CD14-positive monocyte (primary cell): ENCODE data around the gene TMPRSS11A. TPM values are rescaled to one million over a fixed set of nuclear protein-coding genes. Genes with fewer than 3 reads are reported as not detected.
A peak's percentile ranks its signal among the peaks of the same experiment; 100 is the strongest.

Experiments used
- DNase-seq, 3 donors: peaks; one replicate each; pipeline ENCODE4 v3.0.0-alpha.2; 2011 to 2022
- H2AFZ ChIP-seq: 2 replicates; pipeline ENCODE4 v1.6.0; 2012; ENCODE audit warnings: mild to moderate bottlenecking, low read depth, low read length, inconsistent platforms; ENCODE audit not compliant: insufficient read depth, poor library complexity, severe bottlenecking
- H3K27ac ChIP-seq, 2 donors: 1 replicate in 1 of 2; 2 replicates in 1 of 2; pipeline ENCODE4 v1.5.1; 2012 to 2013; ENCODE audit warnings: low read length in 2 of 2, control low read depth in 1 of 2, inconsistent platforms in 1 of 2, low read depth in 1 of 2, mild to moderate bottlenecking in 1 of 2
- H3K27me3 ChIP-seq, 2 donors: one replicate each; pipeline versions ENCODE4 v1.6.0 to v1.6.1; 2011 to 2013; ENCODE audit warnings: low read length in 2 of 2; ENCODE audit not compliant: control insufficient read depth in 2 of 2, insufficient read depth in 2 of 2
- H3K36me3 ChIP-seq, 2 donors: replicated peaks in 1 of 2; 1 replicate in 1 of 2; 2 replicates in 1 of 2; pipeline versions ENCODE4 v1.5.1 to v1.6.1; 2012 to 2013; ENCODE audit warnings: low read length in 2 of 2, control low read depth in 1 of 2, inconsistent platforms in 1 of 2, mild to moderate bottlenecking in 1 of 2; ENCODE audit not compliant: insufficient read depth in 2 of 2, control insufficient read depth in 1 of 2
- H3K4me1 ChIP-seq, 2 donors: 1 replicate in 1 of 2; 2 replicates in 1 of 2; pipeline versions ENCODE4 v1.5.1 to v1.6.1; 2012 to 2013; ENCODE audit warnings: low read length in 2 of 2, control low read depth in 1 of 2, inconsistent platforms in 1 of 2, mild to moderate bottlenecking in 1 of 2, moderate library complexity in 1 of 2; ENCODE audit not compliant: insufficient read depth in 2 of 2, control insufficient read depth in 1 of 2
- H3K4me2 ChIP-seq: replicated peaks from 2 replicates; pipeline ENCODE3; 2012; ENCODE audit warnings: low read length, moderate library complexity, mild to moderate bottlenecking; ENCODE audit not compliant: poor library complexity, severe bottlenecking; ENCODE audit errors: extremely low read depth
- H3K4me3 ChIP-seq, 3 experiments: fragments of 200-600 bp in 1 of 3; sonication (generic) in 1 of 3; replicated peaks in 1 of 3; 1 replicate in 2 of 3; 2 replicates in 1 of 3; pipeline ENCODE4 v1.5.1; 2011 to 2013; ENCODE audit warnings: low read length in 3 of 3, mild to moderate bottlenecking in 3 of 3, control low read depth in 2 of 3, low read depth in 2 of 3, inconsistent platforms in 1 of 3, moderate library complexity in 1 of 3
- H3K79me2 ChIP-seq: 2 replicates; pipeline ENCODE4 v1.6.0; 2012; ENCODE audit warnings: mild to moderate bottlenecking, control low read depth, inconsistent platforms, low read length, moderate library complexity; ENCODE audit not compliant: insufficient read depth
- H3K9ac ChIP-seq: 2 replicates; pipeline ENCODE4 v1.6.0; 2017; ENCODE audit warnings: low read length, mild to moderate bottlenecking; ENCODE audit not compliant: insufficient read depth, poor library complexity, severe bottlenecking
- H3K9me3 ChIP-seq, 2 donors: replicated peaks in 1 of 2; 1 replicate in 1 of 2; 2 replicates in 1 of 2; pipeline versions ENCODE4 v1.5.1 to v1.6.1; 2012 to 2013; ENCODE audit warnings: low read length in 2 of 2, control low read depth in 1 of 2; ENCODE audit not compliant: control insufficient read depth in 1 of 2, insufficient read depth in 1 of 2
- H4K20me1 ChIP-seq: 2 replicates; pipeline ENCODE4 v1.6.0; 2012; ENCODE audit warnings: mild to moderate bottlenecking, low read length, control low read depth, moderate library complexity; ENCODE audit not compliant: insufficient read depth
- H3K27ac Mint-ChIP-seq, 7 donors: one replicate each; pipeline ENCODE4 v1.8.0; 2020; ENCODE audit warnings: mild to moderate bottlenecking in 7 of 7, mixed read lengths in 7 of 7, moderate library complexity in 6 of 7, inconsistent platforms in 2 of 7
- H3K27me3 Mint-ChIP-seq, 3 donors: one replicate each; pipeline ENCODE4 v1.8.0; 2021 to 2022; ENCODE audit warnings: low read depth in 3 of 3, mild to moderate bottlenecking in 3 of 3, mixed read lengths in 3 of 3, moderate library complexity in 3 of 3, inconsistent platforms in 1 of 3
- H3K36me3 Mint-ChIP-seq, 2 donors: one replicate each; pipeline ENCODE4 v1.8.0; 2020; ENCODE audit warnings: mixed read lengths in 2 of 2, inconsistent platforms in 1 of 2, mild to moderate bottlenecking in 1 of 2
- H3K4me1 Mint-ChIP-seq: one replicate; pipeline ENCODE4 v1.8.0; 2020; ENCODE audit warnings: mild to moderate bottlenecking, mixed read lengths
- H3K4me3 Mint-ChIP-seq, 2 donors: one replicate each; pipeline ENCODE4 v1.8.0; 2020; ENCODE audit warnings: mild to moderate bottlenecking in 2 of 2, mixed read lengths in 2 of 2, moderate library complexity in 1 of 2
- H3K9me3 Mint-ChIP-seq, 7 donors: one replicate each; pipeline ENCODE4 v1.8.0; 2020 to 2022; ENCODE audit warnings: mixed read lengths in 7 of 7, mild to moderate bottlenecking in 6 of 7, moderate library complexity in 6 of 7, inconsistent platforms in 2 of 7
- CTCF ChIP-seq: fragments of 200-600 bp; IDR thresholded peaks from one replicate; pipeline ENCODE4 v1.8.0; 2022; ENCODE audit warnings: antibody characterized with exemption, mild to moderate bottlenecking
- WGBS: methylation state at CpG from one replicate; pipeline ENCODE4 v1.1.5; 2013; ENCODE audit warnings: missing lambda C conversion rate; ENCODE audit not compliant: insufficient coverage; 5-methylcytosine and 5-hydroxymethylcytosine counted together
- intact Hi-C, 2 donors: fragments of 100-400 bp; cut with micrococcal nuclease; formaldehyde crosslinking; loops; one replicate each; pipeline versions ENCODE4 v1.15.0 to v1.15.1; 2023
- polyA plus RNA-seq, 3 donors: library from polyadenylated mRNA; depleted of rRNA in 1 of 3; unstranded in 2 of 3; stranded (reverse) in 1 of 3; fragments of 300-500 nt in 2 of 3; fragments of >200 nt in 1 of 3; fragmentation: Illumina TruSeq in 2 of 3; gene quantifications; 1 replicate in 2 of 3; 2 replicates in 1 of 3; pipeline ENCODE4 v1.2.3, GENCODE V29; 2012 to 2021

Gene TMPRSS11A
- polyA plus RNA-seq, 3 donors: not detected

DNA sequence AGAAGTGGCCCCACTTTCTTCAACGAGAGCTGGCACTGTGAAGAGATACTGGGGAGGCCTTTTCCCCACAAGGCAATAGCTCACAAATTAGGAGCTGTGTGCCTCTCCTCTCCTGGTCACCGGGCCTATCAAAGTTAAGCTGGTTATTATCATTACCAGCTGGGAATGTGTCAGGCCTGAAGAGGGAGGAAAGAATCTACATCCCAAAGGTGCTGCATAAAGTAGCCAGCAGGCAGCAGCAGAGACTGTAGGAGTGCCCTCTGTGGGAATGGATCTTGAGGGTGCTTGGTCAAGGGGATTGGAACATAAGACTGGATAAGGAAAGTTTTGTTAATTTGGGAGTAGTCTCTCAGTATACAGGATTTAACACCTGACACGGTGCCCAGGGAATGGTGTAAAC is 70.4 kb downstream of the TMPRSS11A start:
- Histone ChIP-seq H3K4me1 (no peaks in the 10 kb centered on the region), H4K20me1 (no peaks in the 10 kb centered on the region), H3K27me3 (no peaks in the 10 kb centered on the region), H3K27ac (no peak overlapping the region), H2AFZ (peak overlapping the region; percentile 16), H3K4me2 (no peak overlapping the region), H3K9me3 (peaks cover 7 to 8% of the 10 kb centered on the region in 2 donors), H3K79me2 (no peaks in the 10 kb centered on the region), H3K4me3 (no peak overlapping the region), H3K36me3 (no peaks in the 10 kb centered on the region), H3K9ac (no peak overlapping the region)
- WGBS: 93% methylated on average over 1 of the region's 3 CpGs
- TF ChIP-seq CTCF: no peak
- Mint-ChIP-seq H3K36me3 (no peaks in the 10 kb centered on the region), H3K4me3 (no peak overlapping the region), H3K4me1 (peaks cover 11% of the 10 kb centered on the region), H3K27me3 (peaks cover 0 to 2% (median 0%) of the 10 kb centered on the region in 3 donors), H3K9me3 (peaks cover 0 to 11% (median 8%) of the 10 kb centered on the region in 7 donors), H3K27ac (no peak overlapping the region)
- no peak for DNase-seq
- intact Hi-C loops: no loop called here

GRCh38 chr4:67892253-67892652 is 71.0 kb downstream of the TMPRSS11A start:
- no peak overlapping the region for H3K4me2 ChIP-seq
- Mint-ChIP-seq H3K27ac (no peak overlapping the region), H3K36me3 (no peaks in the 10 kb centered on the region), H3K27me3 (peaks cover 0 to 2% (median 0%) of the 10 kb centered on the region in 3 donors), H3K9me3 (peaks cover 0 to 11% (median 8%) of the 10 kb centered on the region in 7 donors), H3K4me3 (no peak overlapping the region), H3K4me1 (peaks cover 11% of the 10 kb centered on the region)
- WGBS: 100% methylated on average over 1 of the region's 2 CpGs
- H3K27ac ChIP-seq: no peak overlapping the region
- no peak for DNase-seq
- H3K4me1 ChIP-seq: no peaks in the 10 kb centered on the region
- H3K79me2 ChIP-seq: no peaks in the 10 kb centered on the region
- peak overlapping the region; percentile 16 for H2AFZ ChIP-seq
- H3K9ac ChIP-seq: no peak overlapping the region
- no peaks in the 10 kb centered on the region for H3K27me3 ChIP-seq
- intact Hi-C loops: no loop called here
- H3K9me3 ChIP-seq: peaks cover 7 to 8% of the 10 kb centered on the region in 2 donors
- H3K4me3 ChIP-seq: no peak overlapping the region
- no peaks in the 10 kb centered on the region for H4K20me1 ChIP-seq
- H3K36me3 ChIP-seq: no peaks in the 10 kb centered on the region
- TF ChIP-seq CTCF: no peak
